Kidney epithelial cell (primary cell): ENCODE measurements around the gene LCN10. TPM values are rescaled to one million over a fixed set of nuclear protein-coding genes. Genes with fewer than 3 reads are reported as not detected.

Experiments
- DNase-seq: peaks from one replicate; pipeline ENCODE4 v3.0.0-alpha.2; 2010; ENCODE audit warnings: low read depth
- H3K27me3 ChIP-seq: 2 replicates; pipeline ENCODE4 v1.6.0; 2011; ENCODE audit warnings: low read length; ENCODE audit not compliant: control insufficient read depth, insufficient read depth
- H3K36me3 ChIP-seq: 2 replicates; pipeline ENCODE4 v1.5.1; 2011; ENCODE audit warnings: low read length; ENCODE audit not compliant: control insufficient read depth, insufficient read depth
- H3K4me3 ChIP-seq: 2 replicates; pipeline ENCODE4 v1.5.1; 2011; ENCODE audit warnings: low read depth, mild to moderate bottlenecking, control low read depth, low read length
- total RNA-seq: library from RNA; depleted of rRNA; stranded (reverse); fragments of >200 nt; gene quantifications from 2 replicates; pipeline ENCODE4 v1.2.3, GENCODE V29; 2015
- TF ChIP-seq, protein P1 (sequence below): IDR thresholded peaks from 2 replicates; pipeline ENCODE4 v1.5.1; 2011; ENCODE audit warnings: mild to moderate bottlenecking, moderate library complexity, low read length, control low read depth, inconsistent platforms; ENCODE audit not compliant: insufficient read depth, poor library complexity, severe bottlenecking

Gene LCN10
- total RNA-seq, 1 donor from 2014 or later: not detected

- H3K4me3 ChIP-seq: no peak overlapping the region
- DNase-seq: no peak
- H3K36me3 ChIP-seq: no peaks in the 10 kb centered on the region
These were observed 46.2 kb downstream of the LCN10 start for GRCh38 chr9:136696502-136696901.

DNA sequence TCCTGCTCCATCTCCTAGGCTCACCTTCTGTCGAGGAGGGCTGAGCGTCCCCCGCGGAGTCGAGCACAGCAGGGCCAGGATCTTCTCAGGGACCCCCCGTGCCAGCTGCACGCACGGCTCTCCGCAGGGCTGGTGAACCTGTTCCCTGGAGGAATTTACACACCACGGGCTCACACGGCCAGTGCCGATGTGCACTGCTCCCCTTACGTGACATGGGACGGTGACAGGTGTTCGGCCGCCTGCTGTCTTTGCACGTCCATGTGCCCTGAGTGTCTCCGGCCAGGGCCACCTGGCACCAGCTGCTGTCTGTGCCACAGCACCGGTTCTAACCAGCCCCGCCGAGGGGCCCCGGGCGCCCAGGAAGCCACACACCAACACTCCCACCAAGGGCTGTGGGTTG, 46.8 kb downstream of the LCN10 start:
- Histone ChIP-seq H3K4me3 (no peak overlapping the region), H3K36me3 (no peaks in the 10 kb centered on the region), H3K27me3 (peaks cover 6% of the 10 kb centered on the region)
- no peak for DNase-seq
- TF ChIP-seq, protein P1, sequence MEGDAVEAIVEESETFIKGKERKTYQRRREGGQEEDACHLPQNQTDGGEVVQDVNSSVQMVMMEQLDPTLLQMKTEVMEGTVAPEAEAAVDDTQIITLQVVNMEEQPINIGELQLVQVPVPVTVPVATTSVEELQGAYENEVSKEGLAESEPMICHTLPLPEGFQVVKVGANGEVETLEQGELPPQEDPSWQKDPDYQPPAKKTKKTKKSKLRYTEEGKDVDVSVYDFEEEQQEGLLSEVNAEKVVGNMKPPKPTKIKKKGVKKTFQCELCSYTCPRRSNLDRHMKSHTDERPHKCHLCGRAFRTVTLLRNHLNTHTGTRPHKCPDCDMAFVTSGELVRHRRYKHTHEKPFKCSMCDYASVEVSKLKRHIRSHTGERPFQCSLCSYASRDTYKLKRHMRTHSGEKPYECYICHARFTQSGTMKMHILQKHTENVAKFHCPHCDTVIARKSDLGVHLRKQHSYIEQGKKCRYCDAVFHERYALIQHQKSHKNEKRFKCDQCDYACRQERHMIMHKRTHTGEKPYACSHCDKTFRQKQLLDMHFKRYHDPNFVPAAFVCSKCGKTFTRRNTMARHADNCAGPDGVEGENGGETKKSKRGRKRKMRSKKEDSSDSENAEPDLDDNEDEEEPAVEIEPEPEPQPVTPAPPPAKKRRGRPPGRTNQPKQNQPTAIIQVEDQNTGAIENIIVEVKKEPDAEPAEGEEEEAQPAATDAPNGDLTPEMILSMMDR: no peak

More at GRCh38 chr9:136696502-136696901, 46.2 kb downstream of the LCN10 start:
- H3K27me3 ChIP-seq: peaks cover 11% of the 10 kb centered on the region
- TF ChIP-seq, protein P1: no peak

DNA sequence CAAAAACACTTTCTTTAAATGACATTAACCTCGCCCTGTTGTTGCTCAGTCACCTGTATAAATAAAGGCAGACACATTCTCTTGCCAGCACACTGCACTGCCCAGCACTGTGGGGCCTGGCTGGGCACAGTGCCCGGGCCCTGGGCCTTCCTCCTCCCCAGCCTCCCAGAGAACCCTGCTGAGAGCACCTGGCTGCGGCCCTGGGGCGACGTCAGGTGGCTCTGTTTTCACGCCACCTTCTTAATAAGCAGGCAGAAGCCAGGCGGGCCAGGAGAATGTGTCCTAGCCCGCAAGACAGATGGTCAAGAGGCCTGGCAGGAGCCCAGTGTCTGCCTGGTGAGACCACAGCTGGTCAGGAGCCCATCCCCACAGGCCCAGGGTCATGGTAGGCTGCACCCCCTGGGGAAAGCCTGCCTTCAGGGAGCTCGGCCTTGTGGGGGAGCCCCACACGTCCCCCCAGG, 47.3 kb downstream of the LCN10 start:
- no peak overlapping the region for H3K4me3 ChIP-seq
- TF ChIP-seq, protein P1: no peak
- peaks cover 4% of the 10 kb centered on the region for H3K27me3 ChIP-seq
- peak; percentile 26 for DNase-seq
- no peaks in the 10 kb centered on the region for H3K36me3 ChIP-seq

- Histone ChIP-seq H3K27me3 (peaks cover 4% of the 10 kb centered on the region), H3K36me3 (no peaks in the 10 kb centered on the region), H3K4me3 (no peak overlapping the region)
- DNase-seq: no peak
- TF ChIP-seq, protein P1: no peak
These were observed 47.9 kb downstream of the LCN10 start for GRCh38 chr9:136694872-136695247.

GRCh38 chr9:136694163-136694871, 48.4 kb downstream of the LCN10 start:
- no peaks in the 10 kb centered on the region for H3K36me3 ChIP-seq
- DNase-seq: no peak
- no peak overlapping the region for H3K4me3 ChIP-seq
- TF ChIP-seq, protein P1: peak; percentile 98
- peaks cover 4% of the 10 kb centered on the region for H3K27me3 ChIP-seq

- no peak overlapping the region for H3K4me3 ChIP-seq
- DNase-seq: peak; percentile 47
- TF ChIP-seq, protein P1: no peak
These were observed 49.1 kb downstream of the LCN10 start for GRCh38 chr9:136693490-136694162.

More at GRCh38 chr9:136693490-136694162, 49.1 kb downstream of the LCN10 start:
- peaks cover 4% of the 10 kb centered on the region for H3K27me3 ChIP-seq
- H3K36me3 ChIP-seq: no peaks in the 10 kb centered on the region
